WERI-Rb-1 (cell line): ENCODE results near the gene FGFR2.

ENCODE experiments used
- DNase-seq: peaks from one replicate; pipeline ENCODE4 v3.0.0-alpha.2; 2020
- H3K27ac ChIP-seq: fragments of 250-450 bp; sonication (Bioruptor Pico); 2 replicates; pipeline ENCODE4 v1.5.1; 2020; ENCODE audit warnings: mild to moderate bottlenecking, moderate library complexity
- H3K27me3 ChIP-seq: fragments of 250-450 bp; sonication (Bioruptor Pico); 2 replicates; pipeline ENCODE4 v1.5.1; 2021; ENCODE audit warnings: mild to moderate bottlenecking, low read depth, moderate library complexity; ENCODE audit not compliant: insufficient read depth, severe bottlenecking
- H3K36me3 ChIP-seq: fragments of 250-450 bp; sonication (Bioruptor Pico); 2 replicates; pipeline ENCODE4 v1.5.1; 2020; ENCODE audit warnings: mild to moderate bottlenecking, moderate library complexity
- H3K4me3 ChIP-seq: 2 replicates; pipeline ENCODE4 v1.5.1; 2011; ENCODE audit warnings: low read depth, mild to moderate bottlenecking, control low read depth, low read length
- H3K9me3 ChIP-seq: fragments of 250-450 bp; sonication (Bioruptor Pico); 2 replicates; pipeline ENCODE4 v1.5.1; 2021; ENCODE audit warnings: mild to moderate bottlenecking, moderate library complexity; ENCODE audit not compliant: severe bottlenecking
- CTCF ChIP-seq: IDR thresholded peaks from 2 replicates; pipeline ENCODE4 v1.5.1; 2011; ENCODE audit warnings: low read depth, mild to moderate bottlenecking, control low read depth, inconsistent platforms, low read length

Gene FGFR2

DNA sequence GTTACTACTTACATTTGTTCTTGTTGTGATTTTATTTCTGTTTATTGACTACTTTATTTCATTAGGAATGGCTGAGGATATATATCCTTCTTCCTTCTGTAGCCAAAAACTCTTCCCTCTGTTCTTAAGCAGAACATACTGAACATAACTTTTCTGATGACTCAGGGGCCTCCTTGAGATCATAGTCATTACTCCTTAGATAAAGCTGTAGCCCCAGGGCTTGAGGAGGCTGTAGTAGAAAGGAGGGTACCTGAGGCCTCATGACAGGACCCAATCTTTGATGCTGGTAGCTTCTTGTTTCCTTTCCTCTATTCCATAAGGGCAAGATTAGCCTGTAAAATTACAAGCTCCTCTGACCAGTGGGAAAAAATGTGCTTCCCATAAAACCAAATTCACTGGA lies 41.2 kb upstream of the FGFR2 start:
- H3K4me3 ChIP-seq, result no peak overlapping the region
- DNase-seq, result no peak
- H3K36me3 ChIP-seq, result no peaks in the 10 kb centered on the region
- no peak overlapping the region for H3K27ac ChIP-seq
- no peaks in the 10 kb centered on the region for H3K27me3 ChIP-seq
- no peaks in the 10 kb centered on the region for H3K9me3 ChIP-seq
- TF ChIP-seq CTCF, result no peak

DNA sequence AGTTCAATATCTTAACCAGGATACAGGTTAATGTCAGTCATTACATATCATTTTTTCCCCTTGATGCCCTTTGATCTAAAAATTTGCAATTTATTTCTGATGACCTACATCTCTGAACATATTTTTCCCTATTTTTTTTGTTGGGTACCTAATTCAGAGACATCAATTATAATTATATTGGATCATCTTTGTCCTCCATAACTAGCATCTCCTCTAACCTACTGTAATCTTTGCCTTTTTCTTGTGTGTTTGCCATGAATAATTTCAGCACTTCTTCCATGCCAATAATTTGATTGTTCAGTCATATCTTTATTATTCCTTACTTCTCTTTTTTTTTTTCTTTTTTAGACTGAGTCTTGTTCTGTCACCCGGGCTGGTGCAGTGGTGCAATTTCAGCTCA lies 39.2 kb upstream of the FGFR2 start:
- no peak for TF ChIP-seq CTCF
- no peaks in the 10 kb centered on the region for H3K36me3 ChIP-seq
- H3K9me3 ChIP-seq, result no peaks in the 10 kb centered on the region
- H3K4me3 ChIP-seq, result no peak overlapping the region
- no peak overlapping the region for H3K27ac ChIP-seq
- no peak for DNase-seq
- H3K27me3 ChIP-seq, result no peaks in the 10 kb centered on the region

DNA sequence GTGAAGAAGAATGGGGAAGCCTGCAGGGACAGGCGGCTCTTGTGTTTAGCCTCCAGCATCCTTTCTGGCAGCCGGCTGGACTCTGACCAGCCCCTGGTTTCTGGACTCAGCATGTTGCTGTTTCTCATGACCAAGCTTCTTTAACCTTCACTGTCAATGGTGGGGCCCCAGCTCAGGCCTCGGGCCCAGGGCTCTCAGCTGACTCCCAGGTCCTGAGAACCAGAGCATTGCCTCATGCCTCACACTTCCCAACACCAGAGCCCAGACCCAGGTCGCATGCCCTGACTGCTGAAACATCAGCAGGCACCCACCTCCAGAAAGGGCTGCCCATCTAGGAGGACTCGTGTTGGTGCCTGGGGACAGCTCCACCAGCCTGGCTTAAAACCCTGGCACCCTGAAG lies 34.8 kb upstream of the FGFR2 start:
- DNase-seq, result no peak
- H3K9me3 ChIP-seq, result no peaks in the 10 kb centered on the region
- H3K4me3 ChIP-seq, result no peak overlapping the region
- no peak for TF ChIP-seq CTCF
- no peak overlapping the region for H3K27ac ChIP-seq
- H3K36me3 ChIP-seq, result no peaks in the 10 kb centered on the region
- no peaks in the 10 kb centered on the region for H3K27me3 ChIP-seq

- no peaks in the 10 kb centered on the region for H3K36me3 ChIP-seq
- H3K27me3 ChIP-seq, result no peaks in the 10 kb centered on the region
- no peaks in the 10 kb centered on the region for H3K9me3 ChIP-seq
- no peak for DNase-seq
- H3K4me3 ChIP-seq, result no peak overlapping the region
- no peak overlapping the region for H3K27ac ChIP-seq
- no peak for TF ChIP-seq CTCF
Measured at GRCh38 chr10:121631365-121632029, 33.3 kb upstream of the FGFR2 start.

- Histone ChIP-seq H3K27me3 (no peaks in the 10 kb centered on the region), H3K36me3 (no peaks in the 10 kb centered on the region), H3K27ac (no peak overlapping the region), H3K4me3 (no peak overlapping the region), H3K9me3 (no peaks in the 10 kb centered on the region)
- no peak for TF ChIP-seq CTCF
- no peak for DNase-seq
Measured at GRCh38 chr10:121628859-121629258, 30.6 kb upstream of the FGFR2 start.

GRCh38 chr10:121627876-121628581 lies 29.8 kb upstream of the FGFR2 start:
- no peak overlapping the region for H3K27ac ChIP-seq
- no peak overlapping the region for H3K4me3 ChIP-seq
- no peaks in the 10 kb centered on the region for H3K36me3 ChIP-seq
- no peaks in the 10 kb centered on the region for H3K27me3 ChIP-seq
- no peak for DNase-seq
- TF ChIP-seq CTCF, result no peak
- no peaks in the 10 kb centered on the region for H3K9me3 ChIP-seq
